ENCODE measurements around the gene ZNF793. TPM values are rescaled to one million over a fixed set of nuclear protein-coding genes. Genes with fewer than 3 reads are reported as not detected.

The ZNF793 gene
- polyA plus RNA-seq, result 4.3 to 6.8 TPM (median 6.1 TPM) in 3 replicates
- polyA plus RNA-seq (2011; ENCODE audit: low read depth), result 2.1 TPM
- polyA plus RNA-seq (2011; cell fraction: cytosol; rRNA removed), result 3.3 and 3.9 TPM in 2 replicates
- 14.4 and 16.1 TPM in 2 replicates for polyA plus RNA-seq (2011; cell fraction: nucleus; rRNA removed)
- polyA plus RNA-seq (2012; ENCODE audit: low replicate concordance), result 2.9 and 3.9 TPM in 2 replicates
- 1.2 to 7.7 TPM (median 7.3 TPM) in 3 replicates for polyA minus RNA-seq
- polyA minus RNA-seq (2011; cell fraction: cytosol; rRNA and poly(A)+ RNA removed), result 3.6 TPM
- 4.3 and 13.6 TPM in 2 replicates for polyA minus RNA-seq (2011; cell fraction: nucleus; rRNA and poly(A)+ RNA removed)

- no peaks in the 10 kb centered on the region for H3K27me3 ChIP-seq (ENCODE audit: control insufficient read depth, extremely low read depth, insufficient read depth, low read length)
- H3K9ac ChIP-seq (ENCODE audit: control insufficient read depth, extremely low read depth, insufficient read depth, low read length), result peak within 1 kb of the TSS; percentile 95
- FAIRE-seq, result peak; percentile 93
- TF ChIP-seq CTCF (optimal IDR thresholded peaks at IDR 0.05 in 1 of 3, IDR thresholded peaks at IDR 0.05 in 1 of 3, conservative IDR thresholded peaks at IDR 0.05 in 1 of 3; ENCODE audit: extremely low read depth in 1 of 3, insufficient read depth in 2 of 3, low read length in 3 of 3), result no peak
- TF ChIP-seq EZH2 (IDR thresholded peaks at IDR 0.05; ENCODE audit: low read length), result no peak
- H4K20me1 ChIP-seq (ENCODE audit: control insufficient read depth, extremely low read depth, insufficient read depth, low read length), result no peaks in the 10 kb centered on the region
- H3K79me2 ChIP-seq (ENCODE audit: control insufficient read depth, insufficient read depth, low read length), result peaks cover 13% of the 10 kb centered on the region
- peak within 1 kb of the TSS; percentile 99 for H2AFZ ChIP-seq (ENCODE audit: control insufficient read depth, low read length)
- H3K36me3 ChIP-seq (ENCODE audit: control insufficient read depth in 2 of 2, extremely low read depth in 1 of 2, insufficient read depth in 2 of 2, low read length in 2 of 2), result no peaks in the 10 kb centered on the region
- H3K27ac ChIP-seq (ENCODE audit: control insufficient read depth, insufficient read depth, low read length), result peak within 1 kb of the TSS; percentile 97
- peaks cover 5% of the 10 kb centered on the region for H3K4me1 ChIP-seq (ENCODE audit: control insufficient read depth, extremely low read depth, insufficient read depth, low read length)
- peak within 1 kb of the TSS; percentile 95 for H3K4me2 ChIP-seq (ENCODE audit: control insufficient read depth, extremely low read depth, insufficient read depth, low read depth, low read length)
- peak; percentile 61 for DNase-seq (ENCODE audit: low read depth, low spot score)
- H3K9me1 ChIP-seq (ENCODE audit: control insufficient read depth, extremely low read depth, insufficient read depth, low read length), result no peaks in the 10 kb centered on the region
- H3K4me3 ChIP-seq (ENCODE audit: control insufficient read depth in 2 of 3, extremely low read depth in 1 of 3, insufficient read depth in 2 of 3, low read depth in 1 of 3, low read length in 3 of 3), result peak within 1 kb of the TSS; percentile 55 to 90 (median 73)
- dilution Hi-C loops (cut with MboI; ENCODE audit: extremely low pct_ligation_motif_present, low sequenced_read_pairs), result no loop called here
- H3K9me3 ChIP-seq (ENCODE audit: control insufficient read depth, low read depth, low read length), result no peaks in the 10 kb centered on the region
These were observed at the start of gene ZNF793 for GRCh38 chr19:37506387-37507166. ZNF793 (plus strand) TSS chr19:37506939; CDS start chr19:37523440, 16,501 bp downstream.

- peak overlapping the region; percentile 29 for H3K27ac ChIP-seq (ENCODE audit: control insufficient read depth, insufficient read depth, low read length)
- peak overlapping the region; percentile 78 for H3K4me2 ChIP-seq (ENCODE audit: control insufficient read depth, extremely low read depth, insufficient read depth, low read depth, low read length)
- TF ChIP-seq CTCF (optimal IDR thresholded peaks at IDR 0.05 in 1 of 3, IDR thresholded peaks at IDR 0.05 in 1 of 3, conservative IDR thresholded peaks at IDR 0.05 in 1 of 3; ENCODE audit: extremely low read depth in 1 of 3, insufficient read depth in 2 of 3, low read length in 3 of 3) (no peak), EZH2 (IDR thresholded peaks at IDR 0.05; ENCODE audit: low read length) (no peak)
- peak overlapping the region; percentile 98 for H2AFZ ChIP-seq (ENCODE audit: control insufficient read depth, low read length)
- no peaks in the 10 kb centered on the region for H3K9me1 ChIP-seq (ENCODE audit: control insufficient read depth, extremely low read depth, insufficient read depth, low read length)
- peak overlapping the region; percentile 81 to 91 (median 88) for H3K4me3 ChIP-seq (ENCODE audit: control insufficient read depth in 2 of 3, extremely low read depth in 1 of 3, insufficient read depth in 2 of 3, low read depth in 1 of 3, low read length in 3 of 3)
- peaks cover 6% of the 10 kb centered on the region for H3K4me1 ChIP-seq (ENCODE audit: control insufficient read depth, extremely low read depth, insufficient read depth, low read length)
- H4K20me1 ChIP-seq (ENCODE audit: control insufficient read depth, extremely low read depth, insufficient read depth, low read length), result no peaks in the 10 kb centered on the region
- DNase-seq (ENCODE audit: low read depth, low spot score) (no peak), FAIRE-seq (no peak)
- peaks cover 0 to 4% of the 10 kb centered on the region in 2 experiments for H3K36me3 ChIP-seq (ENCODE audit: control insufficient read depth in 2 of 2, extremely low read depth in 1 of 2, insufficient read depth in 2 of 2, low read length in 2 of 2)
- peaks cover 5% of the 10 kb centered on the region for H3K79me2 ChIP-seq (ENCODE audit: control insufficient read depth, insufficient read depth, low read length)
- no peaks in the 10 kb centered on the region for H3K9me3 ChIP-seq (ENCODE audit: control insufficient read depth, low read depth, low read length)
- dilution Hi-C loops (cut with MboI; ENCODE audit: extremely low pct_ligation_motif_present, low sequenced_read_pairs), result no loop called here
- H3K9ac ChIP-seq (ENCODE audit: control insufficient read depth, extremely low read depth, insufficient read depth, low read length), result peak overlapping the region; percentile 73
- H3K27me3 ChIP-seq (ENCODE audit: control insufficient read depth, extremely low read depth, insufficient read depth, low read length), result no peaks in the 10 kb centered on the region
These were observed 40.4 kb upstream of the ZNF793 start for GRCh38 chr19:37466277-37466797.

Data from keratinocyte (primary cell).